Smooth muscle cell of the coronary artery (primary cell): ENCODE measurements around the gene CFAP52. TPM values are rescaled to one million over a fixed set of nuclear protein-coding genes. Genes with fewer than 3 reads are reported as not detected.

Experiments used
- total RNA-seq: library from RNA; depleted of rRNA; stranded (reverse); fragments of >200 nt; gene quantifications from 2 replicates; pipeline ENCODE4 v1.2.3, GENCODE V29; 2014; ENCODE audit warnings: low replicate concordance

Gene CFAP52, protein sequence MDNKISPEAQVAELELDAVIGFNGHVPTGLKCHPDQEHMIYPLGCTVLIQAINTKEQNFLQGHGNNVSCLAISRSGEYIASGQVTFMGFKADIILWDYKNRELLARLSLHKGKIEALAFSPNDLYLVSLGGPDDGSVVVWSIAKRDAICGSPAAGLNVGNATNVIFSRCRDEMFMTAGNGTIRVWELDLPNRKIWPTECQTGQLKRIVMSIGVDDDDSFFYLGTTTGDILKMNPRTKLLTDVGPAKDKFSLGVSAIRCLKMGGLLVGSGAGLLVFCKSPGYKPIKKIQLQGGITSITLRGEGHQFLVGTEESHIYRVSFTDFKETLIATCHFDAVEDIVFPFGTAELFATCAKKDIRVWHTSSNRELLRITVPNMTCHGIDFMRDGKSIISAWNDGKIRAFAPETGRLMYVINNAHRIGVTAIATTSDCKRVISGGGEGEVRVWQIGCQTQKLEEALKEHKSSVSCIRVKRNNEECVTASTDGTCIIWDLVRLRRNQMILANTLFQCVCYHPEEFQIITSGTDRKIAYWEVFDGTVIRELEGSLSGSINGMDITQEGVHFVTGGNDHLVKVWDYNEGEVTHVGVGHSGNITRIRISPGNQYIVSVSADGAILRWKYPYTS
- total RNA-seq: 0.08 and 0.12 TPM in 2 replicates

GRCh38 chr17:9576521-9577372 is at the start of gene CFAP52:
Gene CFAP52, plus strand, starts transcription at chr17:9576642. Its CDS starts 54 bp downstream, at chr17:9576696.

GRCh38 chr17:9575381-9576101 is 901 bp upstream of the CFAP52 start, which contains the start of gene STX8:
Gene STX8, minus strand, starts transcription at chr17:9575820. Its CDS starts 12 bp downstream, at chr17:9575808.

DNA sequence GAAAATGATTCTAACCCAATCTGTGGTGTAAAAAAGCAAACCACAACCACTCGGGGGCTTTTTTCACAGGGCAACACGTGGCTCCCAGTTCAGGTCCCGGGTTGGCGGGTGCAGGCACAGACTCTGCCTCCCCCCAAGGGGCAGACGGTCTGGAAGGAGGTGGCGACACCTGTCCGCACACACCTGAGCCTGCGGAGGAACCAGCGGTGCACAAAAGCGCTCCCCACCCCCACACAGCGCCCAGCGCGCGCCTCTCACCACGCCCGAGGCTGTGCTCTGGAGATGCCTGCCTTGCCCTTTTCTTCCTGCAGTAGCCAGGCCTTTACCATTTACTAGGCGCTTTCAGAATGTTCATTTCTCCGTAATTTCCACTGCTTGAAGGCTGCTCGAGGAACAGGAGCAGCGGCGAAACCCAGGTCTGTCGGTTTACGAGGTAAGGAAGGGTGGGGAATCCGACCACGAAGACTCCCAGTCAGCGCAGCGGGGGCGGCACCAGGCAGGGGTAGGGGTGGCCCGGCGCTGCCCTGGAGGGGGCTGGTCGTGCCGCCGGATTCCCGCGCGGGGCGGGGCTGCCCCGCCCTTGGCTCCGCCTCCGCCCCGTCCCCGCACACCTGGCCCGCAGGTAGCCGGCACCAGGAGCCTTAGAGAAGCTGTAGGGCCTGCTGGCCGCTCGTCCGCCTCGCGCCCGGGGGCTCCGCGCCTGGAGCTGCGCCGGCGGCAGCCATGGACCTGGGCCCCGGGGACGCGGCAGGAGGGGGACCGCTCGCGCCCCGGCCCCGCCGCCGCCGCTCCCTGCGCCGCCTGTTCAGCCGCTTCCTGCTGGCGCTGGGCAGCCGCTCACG is 68.7 kb downstream of the CFAP52 start, which contains the start of gene USP43:
USP43 (plus strand) TSS at position 608 of the 842 bp plus-strand sequence; CDS start at position 724, 116 bp downstream.

Other genes starting within 250 kb of the CFAP52 start
- gene STX8, start 822 bp upstream of the CFAP52 start, total RNA-seq: 84.6 and 91.0 TPM in 2 replicates
- under 0.01 TPM in 1 of 2 replicates, not detected in the other for gene USP43, start 68.9 kb downstream of the CFAP52 start, total RNA-seq
- not detected in 2 replicates for gene DHRS7C, start 214.9 kb downstream of the CFAP52 start, total RNA-seq
- gene GSG1L2, start 245.4 kb downstream of the CFAP52 start, total RNA-seq: not detected in 2 replicates
- not detected in 2 replicates for gene GLP2R, start 249.3 kb downstream of the CFAP52 start, total RNA-seq